Aorta (tissue), 5 donors: ENCODE results near the gene GAB3. TPM values are rescaled to one million over a fixed set of nuclear protein-coding genes. Genes with fewer than 3 reads are reported as not detected.
A peak's percentile ranks its signal among the peaks of the same experiment; 100 is the strongest.

Experiments
- ATAC-seq: fragments of 200-7000 bp; cut with Tn5 transposase; one replicate; pipeline ENCODE4 v1.9.1; 2022; ENCODE audit warnings: moderate library complexity; ENCODE audit not compliant: low FRiP score
- DNase-seq, 2 donors: peaks; one replicate each; pipeline ENCODE4 v3.0.0-alpha.2; 2020
- H3K27ac ChIP-seq, 2 donors: one replicate each; pipeline ENCODE4 v1.5.1; 2013; ENCODE audit warnings: low read length in 2 of 2, mild to moderate bottlenecking in 2 of 2, moderate library complexity in 2 of 2, control low read depth in 1 of 2, inconsistent platforms in 1 of 2, low read depth in 1 of 2
- H3K27me3 ChIP-seq, 2 donors: one replicate each; pipeline ENCODE4 v1.6.1; 2013; ENCODE audit warnings: control low read depth in 1 of 2, low read length in 1 of 2, mild to moderate bottlenecking in 1 of 2, moderate library complexity in 1 of 2; ENCODE audit not compliant: insufficient read depth in 2 of 2, control insufficient read depth in 1 of 2
- H3K36me3 ChIP-seq, 2 donors: one replicate each; pipeline ENCODE4 v1.6.1; 2013; ENCODE audit warnings: control low read depth in 1 of 2, low read length in 1 of 2, mild to moderate bottlenecking in 1 of 2; ENCODE audit not compliant: insufficient read depth in 2 of 2, control insufficient read depth in 1 of 2
- H3K4me1 ChIP-seq, 2 donors: one replicate each; pipeline ENCODE4 v1.6.1; 2013; ENCODE audit warnings: low read length in 2 of 2, control low read depth in 1 of 2, mild to moderate bottlenecking in 1 of 2, moderate library complexity in 1 of 2; ENCODE audit not compliant: insufficient read depth in 2 of 2, control insufficient read depth in 1 of 2
- H3K4me3 ChIP-seq, 2 donors: one replicate each; pipeline ENCODE4 v1.5.1; 2013; ENCODE audit warnings: low read length in 2 of 2, control low read depth in 1 of 2, mild to moderate bottlenecking in 1 of 2
- H3K9me3 ChIP-seq: one replicate; pipeline ENCODE4 v1.6.1; 2013; ENCODE audit warnings: mild to moderate bottlenecking, low read length; ENCODE audit not compliant: control insufficient read depth
- WGBS, 2 donors: extraction: QIAGEN DNeasy Blood & Tissue Kit; methylation state at CpG; one replicate each; pipeline ENCODE4 v1.1.7; 2013; 5-methylcytosine and 5-hydroxymethylcytosine counted together
- intact Hi-C, 2 donors: fragments of 100-400 bp; cut with DNase I; formaldehyde crosslinking; loops; one replicate each; pipeline versions ENCODE4 v1.14.2 to v1.15.0; 2022
- polyA plus RNA-seq, 2 donors: library from polyadenylated mRNA; stranded (reverse); fragments of 200-250 nt; gene quantifications; one replicate each; pipeline ENCODE4 v1.2.3, GENCODE V29; 2013
- total RNA-seq, 2 donors: library from RNA; stranded (reverse); fragmentation: NEBNext Ultra II Directional; extraction: Animal tissue kit (Norgen Biotek cat#: 25700); gene quantifications; one replicate each; pipeline ENCODE4 v1.2.1, GENCODE V29; 2021
- donor health status: healthy with polysubstance abuse.
- donor health status: Bipolar disorder and iron deficiency.
- donor health status: DM: no; HTN: no; CAD: no.
- donor health status: DM: no; HTN: no; CAD: no.
- donor health status: DM: yes; HTN: yes; CAD: no.

The GAB3 gene
- total and polyA plus RNA-seq, 4 donors, result 1.6 to 12.8 (median 4.6) TPM

GRCh38 chrX:154718616-154719015 lies 32.3 kb downstream of the GAB3 start:
- no peak for ATAC-seq
- no peak overlapping the region for H3K27ac ChIP-seq

DNA sequence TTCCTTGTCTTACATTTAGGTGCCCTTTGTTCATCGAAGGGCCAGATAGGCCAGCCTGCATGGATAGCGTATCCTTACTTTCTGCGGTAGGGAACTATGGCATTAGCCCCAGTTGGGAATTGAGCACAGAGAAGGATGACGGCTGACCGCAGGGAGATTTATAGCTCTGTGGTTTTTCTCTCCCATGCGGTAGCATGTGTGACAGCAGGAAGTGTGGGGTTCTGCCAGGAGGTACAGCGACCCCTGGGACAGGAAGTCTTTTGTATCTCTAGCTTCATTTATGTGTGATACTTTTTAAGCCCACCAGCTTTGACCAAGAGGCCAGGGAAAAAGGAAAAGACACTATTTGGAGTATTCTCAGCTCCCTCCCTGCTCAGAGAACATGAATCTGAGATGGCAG lies 33.1 kb downstream of the GAB3 start:
- Histone ChIP-seq H3K27ac (no peak overlapping the region), H3K9me3 (no peaks in the 10 kb centered on the region), H3K27me3 (no peaks in the 10 kb centered on the region), H3K4me3 (no peak overlapping the region), H3K4me1 (no peaks in the 10 kb centered on the region), H3K36me3 (peaks cover 0 to 2% of the 10 kb centered on the region in 2 donors)
- intact Hi-C loops, result loop anchor here in 1 of 2 donors (5.0 kb wide), 1 partner anchor 34 kb away; the partner anchor contains the start of gene GAB3
- ATAC-seq, result no peak
- 69 to 72% methylated on average over 7 of the region's 7 CpGs for WGBS, 2 donors
- DNase-seq, result no peak

More at GRCh38 chrX:154718616-154719015, 32.3 kb downstream of the GAB3 start:
- Histone ChIP-seq H3K4me3 (no peak overlapping the region), H3K36me3 (no peaks in the 10 kb centered on the region), H3K4me1 (no peaks in the 10 kb centered on the region), H3K27me3 (no peaks in the 10 kb centered on the region), H3K9me3 (no peaks in the 10 kb centered on the region)
- DNase-seq, result no peak
- intact Hi-C loops, result loop anchor here in 1 of 2 donors (5.0 kb wide), 1 partner anchor 34 kb away; the partner anchor contains the start of gene GAB3
- WGBS, 2 donors, result 83 to 96% methylated on average over 1 of the region's 1 CpG

- WGBS, 2 donors, result 77 to 94% methylated on average over 5 of the region's 5 CpGs
- no peaks in the 10 kb centered on the region for H3K9me3 ChIP-seq
- H3K36me3 ChIP-seq, result peaks cover 0 to 4% of the 10 kb centered on the region in 2 donors
- intact Hi-C loops, result loop anchor here in 1 of 2 donors (5.0 kb wide), 1 partner anchor 36 kb away; the partner anchor contains the start of gene GAB3
- H3K27me3 ChIP-seq, result no peaks in the 10 kb centered on the region
- ATAC-seq (no peak), DNase-seq (no peak)
- no peak overlapping the region for H3K27ac ChIP-seq
- H3K4me3 ChIP-seq, result no peak overlapping the region
- no peaks in the 10 kb centered on the region for H3K4me1 ChIP-seq
These were observed 35.1 kb downstream of the GAB3 start for GRCh38 chrX:154715825-154716224.

- H3K4me3 ChIP-seq, result no peak overlapping the region
- intact Hi-C loops, result loop anchor here (5.0 kb wide), 2 partner anchors 32 to 37 kb away; partner anchors contain the start of gene GAB3 (in 1 of the 2)
- H3K4me1 ChIP-seq, result no peaks in the 10 kb centered on the region
- 2% methylated on average over 2 of the region's 2 CpGs for WGBS, 2 donors
- H3K9me3 ChIP-seq, result no peaks in the 10 kb centered on the region
- no peaks in the 10 kb centered on the region for H3K27me3 ChIP-seq
- H3K27ac ChIP-seq, result no peak overlapping the region
- ATAC-seq, result peak; percentile 68
- H3K36me3 ChIP-seq, result peaks cover 0 to 4% of the 10 kb centered on the region in 2 donors
- no peak for DNase-seq
These were observed 36.0 kb downstream of the GAB3 start for GRCh38 chrX:154714925-154715324.

DNA sequence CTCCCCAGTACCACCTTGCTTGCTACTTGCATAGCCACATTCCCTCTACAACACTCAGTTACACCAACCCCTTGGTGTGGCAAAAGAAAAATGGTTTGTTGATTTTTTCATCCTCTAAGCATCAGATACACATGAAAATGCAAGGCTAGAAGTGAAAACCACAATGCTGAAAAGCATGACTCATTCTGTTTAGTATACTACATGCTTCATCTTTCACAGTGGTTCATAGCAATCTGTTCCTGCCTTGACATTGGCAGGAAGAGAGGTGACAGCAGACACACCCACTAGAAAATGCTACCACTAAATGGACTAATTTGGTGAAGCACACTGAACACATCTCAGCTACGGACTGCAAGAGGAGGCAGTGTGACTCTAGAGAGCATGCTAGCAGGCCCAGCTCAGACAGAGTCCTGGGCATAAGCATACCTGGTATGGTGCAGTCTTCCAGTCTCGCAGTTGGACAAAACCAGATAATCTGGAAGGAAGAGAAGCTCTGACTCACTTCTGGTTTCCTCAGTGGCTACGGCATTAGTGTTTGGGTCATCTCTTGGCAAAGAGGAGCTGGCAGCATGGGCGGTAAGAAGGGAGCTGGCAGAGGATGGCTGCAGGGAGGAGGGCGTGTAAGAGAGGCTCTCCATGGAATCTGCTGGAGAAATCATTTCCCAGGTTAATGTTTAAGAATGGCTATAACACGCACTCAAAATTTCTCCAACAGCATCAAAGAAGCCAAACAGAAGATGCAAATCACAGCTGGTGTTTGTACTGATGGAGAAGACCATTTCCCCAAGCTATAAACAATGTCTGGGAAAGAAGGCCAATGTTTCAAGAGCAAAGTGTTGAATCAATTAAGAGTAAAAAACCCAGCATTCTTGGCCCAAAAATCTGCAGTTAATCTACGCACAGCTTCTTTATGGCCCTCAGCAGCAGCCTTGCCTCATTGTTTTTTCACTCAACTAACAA lies 37.8 kb downstream of the GAB3 start:
- Histone ChIP-seq H3K9me3 (no peaks in the 10 kb centered on the region), H3K27me3 (no peaks in the 10 kb centered on the region), H3K36me3 (peaks cover 0 to 4% of the 10 kb centered on the region in 2 donors), H3K27ac (no peak overlapping the region), H3K4me1 (no peaks in the 10 kb centered on the region), H3K4me3 (no peak overlapping the region)
- no peak for DNase-seq
- no peak for ATAC-seq
- intact Hi-C loops, result loop anchor here in 1 of 2 donors (5.0 kb wide), 1 partner anchor 34 kb away; no protein-coding TSS in a partner anchor
- WGBS, 2 donors, result 77 to 85% methylated on average over 7 of the region's 7 CpGs

DNA sequence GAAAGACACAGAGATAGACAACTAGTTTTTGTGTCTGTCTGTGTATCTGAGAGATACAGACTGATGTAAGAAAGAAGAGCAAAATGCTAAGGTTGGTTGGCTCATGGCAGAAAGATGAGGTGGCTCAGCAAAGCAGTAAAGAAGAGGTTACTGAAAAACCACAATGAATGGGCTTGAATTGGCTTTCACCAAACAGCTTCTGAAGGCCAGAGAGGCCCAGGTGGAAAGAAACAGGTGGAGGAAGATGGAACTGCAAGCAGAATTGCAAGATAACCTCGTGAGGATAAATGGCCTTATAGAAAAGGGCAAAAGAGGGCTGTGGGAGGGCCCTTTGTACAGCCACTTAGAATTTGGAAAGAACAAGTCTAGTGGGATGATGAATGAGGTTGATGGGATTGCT lies 39.6 kb downstream of the GAB3 start:
- peaks cover 0 to 4% of the 10 kb centered on the region in 2 donors for H3K36me3 ChIP-seq
- DNase-seq, result no peak
- ATAC-seq, result no peak

DNA sequence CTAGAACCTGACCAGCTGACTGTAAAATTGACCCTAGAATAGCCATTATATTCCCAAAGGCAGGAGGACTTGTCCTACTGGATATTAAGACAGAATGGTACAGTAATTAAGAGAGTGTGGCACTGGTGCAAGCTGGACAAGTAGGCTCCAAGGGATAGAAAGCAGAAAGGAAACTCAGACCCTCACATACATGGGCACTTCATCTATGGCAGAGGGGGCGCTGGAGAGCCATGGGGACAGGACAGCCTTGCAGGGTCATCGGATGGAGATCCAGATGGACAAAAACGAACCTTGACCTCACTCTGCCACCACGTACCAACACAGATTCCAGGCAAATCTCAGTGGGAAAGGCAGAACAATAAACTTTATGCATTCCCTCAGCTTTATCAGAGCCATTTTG lies 40.6 kb downstream of the GAB3 start:
- no peak for ATAC-seq
- intact Hi-C loops, result loop anchor here in 1 of 2 donors (5.0 kb wide), 1 partner anchor 37 kb away; no protein-coding TSS in a partner anchor

More for the DNA sequence above, 39.6 kb downstream of the GAB3 start:
- intact Hi-C loops, result loop anchor here in 1 of 2 donors (5.0 kb wide), 1 partner anchor 36 kb away; no protein-coding TSS in a partner anchor
- Histone ChIP-seq H3K27me3 (no peaks in the 10 kb centered on the region), H3K4me1 (no peaks in the 10 kb centered on the region), H3K27ac (no peak overlapping the region), H3K4me3 (no peak overlapping the region), H3K9me3 (no peaks in the 10 kb centered on the region)
- WGBS, 2 donors, result 32 to 75% methylated on average over 1 of the region's 1 CpG

GRCh38 chrX:154698630-154699248 lies 52.1 kb downstream of the GAB3 start:
- ATAC-seq (no peak), DNase-seq (no peak)
- no peaks in the 10 kb centered on the region for H3K9me3 ChIP-seq
- H3K27ac ChIP-seq, result no peak overlapping the region
- intact Hi-C loops, result no loop called here
- H3K27me3 ChIP-seq, result no peaks in the 10 kb centered on the region
- H3K36me3 ChIP-seq, result no peaks in the 10 kb centered on the region
- 62 to 87% methylated on average over 6 of the region's 6 CpGs for WGBS, 2 donors
- no peak overlapping the region for H3K4me3 ChIP-seq
- no peaks in the 10 kb centered on the region for H3K4me1 ChIP-seq

More for the DNA sequence above, 40.6 kb downstream of the GAB3 start:
- Histone ChIP-seq H3K9me3 (no peaks in the 10 kb centered on the region), H3K4me1 (no peaks in the 10 kb centered on the region), H3K4me3 (no peak overlapping the region), H3K27me3 (no peaks in the 10 kb centered on the region), H3K36me3 (peaks cover 0 to 4% of the 10 kb centered on the region in 2 donors), H3K27ac (no peak overlapping the region)
- no peak for DNase-seq
- WGBS, 2 donors, result 41 to 71% methylated on average over 4 of the region's 4 CpGs
